Measurements from ENCODE around the gene PACSIN3.

PACSIN3 gene

DNA sequence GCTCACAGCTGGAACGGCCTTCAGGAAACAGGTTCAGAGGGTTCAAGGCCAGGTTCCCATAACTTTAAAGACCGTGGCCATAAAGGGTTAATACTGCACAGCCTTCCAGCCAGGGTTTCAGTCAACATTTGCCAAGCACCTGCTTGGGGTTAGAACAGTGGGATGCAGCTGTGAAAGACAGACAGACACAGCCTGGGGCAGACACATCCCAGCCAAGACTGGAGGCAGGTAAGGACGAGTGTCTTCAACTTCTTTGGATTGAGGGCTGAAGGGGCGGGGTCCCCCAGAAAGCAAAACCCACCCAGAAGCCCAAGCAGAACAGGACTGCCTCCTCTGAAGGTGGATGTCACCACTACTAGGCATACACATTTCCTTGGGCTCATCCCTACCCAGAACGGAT lies 23.8 kb downstream of the PACSIN3 start:
- peaks cover 15% of the 10 kb centered on the region for H3K4me1 Mint-ChIP-seq
- no peaks in the 10 kb centered on the region for H3K27me3 Mint-ChIP-seq (ENCODE audit: low read depth, poor library complexity)
- H3K9me3 Mint-ChIP-seq: no peaks in the 10 kb centered on the region
- H3K36me3 Mint-ChIP-seq (ENCODE audit: low read depth): peaks cover 14% of the 10 kb centered on the region
- TF ChIP-seq CTCF (IDR thresholded peaks at IDR 0.05): no peak
- H3K27ac Mint-ChIP-seq: no peak overlapping the region
- no peak overlapping the region for H3K4me3 Mint-ChIP-seq
- no peak for DNase-seq

DNA sequence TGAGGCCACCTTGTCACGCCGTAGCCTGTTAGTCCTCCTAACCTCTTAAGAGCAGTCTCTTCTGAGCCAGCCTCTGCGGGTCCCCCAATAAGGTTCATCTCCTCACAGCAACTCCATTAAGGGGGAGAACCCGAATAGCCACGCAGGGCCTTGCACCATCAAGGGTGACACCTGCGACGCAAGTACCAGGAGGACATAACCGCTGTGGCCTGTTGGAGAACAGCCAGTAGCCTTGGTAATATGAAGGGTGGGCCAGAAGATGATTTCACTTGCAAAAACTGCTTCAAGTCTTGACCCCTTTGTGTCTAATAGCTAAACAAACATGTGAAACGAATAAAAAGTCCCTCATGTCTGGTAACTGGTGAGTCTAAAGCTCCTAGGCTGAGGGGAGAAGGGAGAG lies 24.3 kb downstream of the PACSIN3 start:
- DNase-seq: no peak
- Mint-ChIP-seq H3K36me3 (ENCODE audit: low read depth) (peaks cover 14% of the 10 kb centered on the region), H3K27ac (peak overlapping the region; percentile 82), H3K27me3 (ENCODE audit: low read depth, poor library complexity) (no peaks in the 10 kb centered on the region), H3K4me1 (peaks cover 15% of the 10 kb centered on the region), H3K9me3 (no peaks in the 10 kb centered on the region), H3K4me3 (no peak overlapping the region)
- no peak for TF ChIP-seq CTCF (IDR thresholded peaks at IDR 0.05)

GRCh38 chr11:47161134-47161854 lies 24.9 kb downstream of the PACSIN3 start:
- Mint-ChIP-seq H3K27me3 (ENCODE audit: low read depth, poor library complexity) (no peaks in the 10 kb centered on the region), H3K9me3 (no peaks in the 10 kb centered on the region), H3K27ac (peak overlapping the region; percentile 82), H3K36me3 (ENCODE audit: low read depth) (peaks cover 14% of the 10 kb centered on the region), H3K4me3 (no peak overlapping the region), H3K4me1 (peaks cover 18% of the 10 kb centered on the region)
- peak; percentile 53 for TF ChIP-seq CTCF (IDR thresholded peaks at IDR 0.05)
- DNase-seq: peak; percentile 73

GRCh38 chr11:47160753-47161133 lies 25.5 kb downstream of the PACSIN3 start:
- H3K4me3 Mint-ChIP-seq: no peak overlapping the region
- H3K9me3 Mint-ChIP-seq: no peaks in the 10 kb centered on the region
- no peak overlapping the region for H3K27ac Mint-ChIP-seq
- H3K27me3 Mint-ChIP-seq (ENCODE audit: low read depth, poor library complexity): no peaks in the 10 kb centered on the region
- H3K4me1 Mint-ChIP-seq: peaks cover 20% of the 10 kb centered on the region
- no peak for DNase-seq
- peaks cover 14% of the 10 kb centered on the region for H3K36me3 Mint-ChIP-seq (ENCODE audit: low read depth)
- TF ChIP-seq CTCF (IDR thresholded peaks at IDR 0.05): no peak

DNA sequence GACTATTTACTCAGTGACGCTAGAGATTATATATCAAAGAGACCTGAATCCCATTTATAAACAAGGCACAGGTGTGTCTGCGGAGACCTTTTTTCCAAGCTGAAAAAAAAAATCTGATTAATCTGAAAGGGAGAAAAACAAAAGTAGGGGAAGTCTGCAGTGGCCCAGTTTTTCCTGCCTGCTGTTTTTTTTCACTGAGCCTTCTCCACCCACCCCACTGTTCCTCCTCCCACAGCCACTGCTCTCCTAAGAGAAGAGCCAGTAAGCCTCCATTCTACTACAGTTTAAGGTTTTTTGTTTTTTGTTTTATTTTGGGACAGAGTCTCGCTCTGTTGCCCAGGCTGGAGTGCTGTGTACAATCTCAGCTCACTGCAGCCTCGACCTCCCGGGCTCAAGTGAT lies 28.0 kb downstream of the PACSIN3 start:
- H3K27me3 Mint-ChIP-seq (ENCODE audit: low read depth, poor library complexity): no peaks in the 10 kb centered on the region
- H3K9me3 Mint-ChIP-seq: no peaks in the 10 kb centered on the region
- TF ChIP-seq CTCF (IDR thresholded peaks at IDR 0.05): no peak
- H3K36me3 Mint-ChIP-seq (ENCODE audit: low read depth): peaks cover 14% of the 10 kb centered on the region
- no peak overlapping the region for H3K27ac Mint-ChIP-seq
- DNase-seq: no peak
- no peak overlapping the region for H3K4me3 Mint-ChIP-seq
- H3K4me1 Mint-ChIP-seq: peaks cover 41% of the 10 kb centered on the region

DNA sequence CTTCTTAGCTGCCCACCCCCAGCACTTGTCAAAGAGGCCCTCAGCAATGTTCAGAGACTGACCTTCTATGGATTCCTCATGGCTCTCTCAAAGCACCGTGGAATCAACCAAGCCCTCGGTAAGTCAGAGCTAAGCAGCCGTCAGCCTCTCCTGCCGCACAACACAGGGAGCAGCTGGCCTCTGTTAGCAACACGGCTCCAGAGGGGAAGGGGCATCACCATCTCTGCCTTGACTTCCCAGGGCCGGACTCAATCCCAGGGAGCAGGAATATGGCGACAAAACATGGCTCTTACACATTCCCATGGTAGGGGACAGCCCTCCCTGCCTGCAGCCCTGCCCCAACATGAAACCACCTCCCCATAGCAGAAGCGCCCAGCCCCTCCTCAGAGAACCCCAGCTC lies 28.4 kb downstream of the PACSIN3 start:
- Mint-ChIP-seq H3K4me1 (peaks cover 46% of the 10 kb centered on the region), H3K27me3 (ENCODE audit: low read depth, poor library complexity) (no peaks in the 10 kb centered on the region), H3K27ac (no peak overlapping the region), H3K4me3 (no peak overlapping the region), H3K36me3 (ENCODE audit: low read depth) (peaks cover 14% of the 10 kb centered on the region), H3K9me3 (no peaks in the 10 kb centered on the region)
- DNase-seq: no peak
- TF ChIP-seq CTCF (IDR thresholded peaks at IDR 0.05): no peak
